GM12801 (cell line): ENCODE measurements around the gene MNT.

ENCODE experiments used
- CTCF ChIP-seq: IDR thresholded peaks from one replicate; pipeline ENCODE4 v1.5.1; 2011; ENCODE audit warnings: control low read depth; ENCODE audit not compliant: insufficient read length; ENCODE audit errors: extremely low read depth

Gene MNT

GRCh38 chr17:2368359-2368758 is 32.5 kb downstream of the MNT start:
- no peak for TF ChIP-seq CTCF

DNA sequence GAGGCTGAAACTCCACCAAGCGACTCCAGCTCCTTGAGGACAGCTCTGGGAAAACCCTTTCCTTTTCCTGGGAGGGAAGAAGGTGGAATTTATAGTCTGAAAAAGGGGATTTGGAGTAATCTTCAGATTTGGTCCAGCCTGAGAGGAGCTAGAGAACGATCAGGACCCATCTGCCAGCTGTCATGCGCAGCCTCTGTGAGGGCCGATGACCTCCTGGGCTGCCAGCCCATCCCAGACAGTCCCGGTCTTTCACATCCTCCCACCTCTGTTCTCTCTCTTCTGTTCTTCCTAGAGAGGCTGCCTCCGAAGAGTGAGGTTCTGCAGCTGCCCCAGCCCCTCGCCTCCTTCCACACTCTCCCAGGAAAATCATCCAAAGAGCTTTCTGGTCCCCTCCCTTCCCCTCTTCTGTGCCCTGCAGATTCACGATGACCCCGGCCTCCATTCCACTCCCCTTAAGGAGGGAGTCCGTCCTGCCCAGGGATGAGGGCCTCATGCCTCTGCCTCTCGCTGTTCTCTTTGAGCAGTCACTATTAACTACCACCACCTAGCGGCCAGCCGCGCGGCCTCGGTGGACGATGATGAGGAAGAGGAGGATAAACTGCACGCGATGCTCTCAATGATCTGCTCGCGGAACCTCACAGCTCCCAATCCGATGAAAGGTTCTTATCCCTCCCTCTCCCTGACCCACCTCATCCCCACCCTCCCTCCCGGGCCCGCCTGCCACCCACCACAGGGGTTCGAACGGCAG is 33.9 kb downstream of the MNT start:
- TF ChIP-seq CTCF, result no peak

DNA sequence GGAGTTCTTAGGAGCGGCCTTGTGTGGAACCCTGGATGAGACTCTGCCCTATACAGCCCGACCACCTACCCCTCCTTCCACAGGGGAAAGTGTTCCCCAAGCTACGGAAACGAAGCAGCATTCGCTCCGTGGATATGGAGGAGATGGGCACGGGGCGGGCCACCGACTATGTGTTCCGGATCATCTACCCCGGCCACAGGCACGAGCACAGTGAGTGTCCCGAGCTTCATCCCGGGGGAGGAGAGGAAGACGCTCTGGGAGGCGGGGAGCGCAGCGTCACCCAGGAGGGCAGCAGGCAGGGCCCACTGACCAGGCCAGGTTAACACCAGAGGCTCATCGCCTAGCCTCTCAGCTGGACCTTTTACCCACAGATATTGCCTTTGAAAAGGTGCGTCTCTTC is 35.7 kb downstream of the MNT start:
- TF ChIP-seq CTCF, result no peak

GRCh38 chr17:2364763-2365116 is 36.1 kb downstream of the MNT start:
- TF ChIP-seq CTCF, result no peak

GRCh38 chr17:2363851-2364762 is 36.8 kb downstream of the MNT start:
- no peak for TF ChIP-seq CTCF

DNA sequence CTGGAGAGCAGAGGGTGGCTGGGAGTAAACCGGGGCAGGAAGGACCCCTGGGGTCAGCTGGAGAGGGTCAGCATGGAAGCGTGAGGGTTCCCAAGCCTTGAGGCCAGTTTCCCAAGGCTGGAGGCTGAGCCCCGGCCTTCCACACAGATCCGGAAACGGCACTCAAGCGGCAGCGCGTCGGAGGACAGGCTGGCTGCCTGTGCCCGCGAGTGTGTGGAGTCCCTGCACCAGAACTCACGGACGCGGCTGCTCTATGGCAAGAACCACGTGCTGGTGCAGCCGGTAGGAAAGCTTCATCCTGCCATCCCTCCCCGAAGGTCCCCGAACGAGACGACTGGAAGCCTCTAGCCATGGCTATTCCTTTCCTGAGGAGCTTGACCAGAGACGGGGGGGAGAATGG is 37.5 kb downstream of the MNT start:
- no peak for TF ChIP-seq CTCF

GRCh38 chr17:2362881-2363280 is 38.0 kb downstream of the MNT start:
- no peak for TF ChIP-seq CTCF
